HG03457 (cell line): ENCODE results near the gene KDM1B.
"Not testable (repeated sequence)": the region's sequence is repeated elsewhere in the genome, so short reads cannot be mapped to it uniquely, and the experiment has no call there.

Experiments
- ATAC-seq: cut with Tn5 transposase; IDR thresholded peaks from one replicate; pipeline ENCODE4 v1.9.1; 2021; ENCODE audit warnings: moderate number of reproducible peaks; ENCODE audit not compliant: unreplicated experiment

KDM1B gene

DNA sequence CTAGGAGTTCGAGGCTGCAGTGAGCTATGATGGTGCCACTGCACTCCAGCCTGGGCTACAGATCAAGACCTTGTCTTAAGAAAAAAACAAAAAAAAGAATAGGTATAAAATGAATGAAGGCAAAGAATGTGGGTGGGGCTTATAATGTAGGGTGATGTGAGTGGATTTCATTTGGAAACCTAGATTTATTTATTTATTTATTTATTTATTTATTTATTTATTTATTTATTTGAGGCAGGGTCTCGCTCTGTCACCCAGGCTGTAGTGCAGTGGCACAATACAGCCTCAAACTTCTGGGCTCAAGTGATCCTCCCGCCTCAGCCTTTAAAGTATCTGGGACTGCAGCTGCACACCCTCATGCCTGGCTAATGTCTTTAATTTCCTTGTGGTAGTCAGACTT, 3.8 kb upstream of the KDM1B start:
- ATAC-seq = not testable (repeated sequence)

- ATAC-seq = no peak
Measured at GRCh38 chr6:18151801-18152200, 3.4 kb upstream of the KDM1B start.

- ATAC-seq = no peak
Measured at GRCh38 chr6:18153311-18153703, 1.9 kb upstream of the KDM1B start.

- ATAC-seq = peak; percentile 35
Measured at GRCh38 chr6:18154507-18155149, 594 bp upstream of the KDM1B start, which contains the start of gene TPMT. TPMT (minus strand) TSS chr6:18155077; CDS start chr6:18149127, 5,950 bp downstream.

DNA sequence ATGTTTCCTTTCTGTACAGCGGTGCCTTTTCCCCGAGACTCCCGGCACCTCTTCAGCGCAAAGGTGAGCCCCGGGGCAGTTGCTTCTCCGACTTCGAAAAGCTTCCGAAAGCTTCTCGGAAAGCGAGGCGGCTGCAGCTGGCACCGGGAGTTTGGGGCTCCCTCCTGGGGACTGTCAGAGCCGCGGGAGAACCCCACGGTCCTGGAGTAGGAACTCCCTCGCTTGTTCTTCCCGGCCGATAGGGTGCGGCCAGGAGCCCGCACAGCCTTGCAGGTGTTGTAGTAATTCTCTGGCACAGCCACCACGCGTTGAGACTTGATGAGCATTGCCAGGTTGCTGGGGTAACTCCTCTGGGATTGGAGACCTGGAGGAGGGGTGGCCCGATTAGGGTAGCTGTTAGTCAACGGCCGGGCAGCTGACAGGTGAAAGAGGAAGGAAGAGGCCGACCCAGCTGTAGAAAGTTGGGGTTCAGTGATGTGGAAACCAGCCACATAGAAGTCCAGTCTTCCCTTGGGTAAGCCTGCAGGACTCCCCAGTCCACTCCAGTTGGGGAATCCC, 721 bp downstream of the KDM1B start:
- ATAC-seq = peak; percentile 40

- no peak for ATAC-seq
Measured at GRCh38 chr6:18160911-18161310, 5.7 kb downstream of the KDM1B start.

GRCh38 chr6:18161431-18161830, 6.2 kb downstream of the KDM1B start:
- no peak for ATAC-seq

DNA sequence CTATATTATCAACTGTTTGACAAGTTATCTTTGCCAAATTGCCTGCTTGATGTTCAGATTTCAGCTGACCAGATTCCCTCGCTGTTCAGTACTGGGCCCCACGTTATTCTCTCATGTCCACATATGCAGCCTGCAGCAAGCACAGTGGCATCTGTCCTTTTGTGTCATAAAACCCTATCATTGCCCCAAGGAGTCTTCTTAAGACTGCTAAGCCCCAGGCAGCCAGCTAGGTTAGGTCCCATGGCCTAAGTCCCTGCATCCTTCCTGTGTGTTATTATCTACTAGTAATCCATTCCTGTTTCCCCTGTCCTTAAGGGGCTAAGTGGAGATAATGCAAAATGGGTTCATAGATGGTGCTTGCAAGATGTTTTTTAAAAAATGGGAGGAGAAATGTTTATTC, 7.2 kb downstream of the KDM1B start:
- ATAC-seq = no peak

DNA sequence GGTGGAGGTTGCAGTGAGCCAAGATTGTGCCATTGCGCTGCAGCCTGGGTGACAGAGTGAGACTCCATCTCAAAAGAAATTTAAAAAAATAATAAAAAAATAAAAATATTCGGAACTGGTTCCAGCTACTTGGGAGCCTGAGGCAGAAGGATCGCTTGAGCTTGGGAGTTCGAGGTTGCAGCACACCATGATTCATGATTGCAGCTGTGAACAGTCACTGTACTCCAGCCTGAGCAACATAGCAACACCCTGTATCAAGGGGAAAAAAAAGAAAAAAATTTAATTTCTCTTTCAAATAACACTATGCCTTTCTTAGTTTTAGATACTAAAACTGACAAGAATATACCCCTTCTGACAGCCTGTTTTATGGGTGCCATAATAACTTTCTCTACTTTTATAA, 10.5 kb downstream of the KDM1B start:
- ATAC-seq = no peak

GRCh38 chr6:18166312-18167036, 11.3 kb downstream of the KDM1B start:
- no peak for ATAC-seq

- no peak for ATAC-seq
Measured at GRCh38 chr6:18168264-18168663, 13.0 kb downstream of the KDM1B start.

DNA sequence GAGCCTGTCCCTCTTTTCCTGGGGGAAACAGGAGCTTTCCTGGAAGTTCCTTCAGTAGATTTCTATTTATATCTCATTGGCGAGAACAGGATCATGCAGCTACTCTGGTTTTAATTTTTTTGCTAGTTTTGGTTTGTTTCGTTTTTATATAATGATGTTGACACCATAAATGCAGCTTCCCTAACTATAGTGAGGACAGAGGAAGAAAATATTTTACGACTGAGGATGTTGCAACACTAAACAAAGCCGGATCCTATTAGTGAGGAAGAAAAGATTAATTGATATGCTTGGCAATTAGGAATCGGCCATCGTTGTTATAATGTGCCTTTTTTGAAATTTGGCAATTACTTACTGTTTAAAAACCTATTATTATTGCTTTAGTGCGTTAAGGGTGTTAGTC, 16.6 kb downstream of the KDM1B start:
- no peak for ATAC-seq

DNA sequence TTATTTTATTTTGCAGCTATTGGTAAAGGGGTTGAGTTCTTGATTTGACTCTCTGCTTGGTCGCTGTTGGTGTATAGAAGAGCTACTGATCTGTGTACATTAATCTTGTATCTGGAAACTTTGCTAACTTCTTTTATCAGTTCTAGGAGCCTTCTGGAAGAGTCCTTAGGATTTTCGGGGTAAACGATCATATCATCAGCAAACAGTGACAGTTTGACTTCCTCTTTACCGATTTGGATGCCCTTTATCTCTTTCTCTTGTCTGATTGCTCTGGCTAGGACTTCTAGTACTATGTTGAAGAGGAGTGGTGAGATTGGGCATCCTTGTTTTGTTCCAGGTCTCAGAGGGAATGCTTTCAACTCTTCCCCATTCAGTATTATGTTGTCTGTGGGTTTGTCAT, 21.0 kb downstream of the KDM1B start:
- not testable (repeated sequence) for ATAC-seq

- ATAC-seq = no peak
Measured at GRCh38 chr6:18177286-18177965, 22.2 kb downstream of the KDM1B start.

DNA sequence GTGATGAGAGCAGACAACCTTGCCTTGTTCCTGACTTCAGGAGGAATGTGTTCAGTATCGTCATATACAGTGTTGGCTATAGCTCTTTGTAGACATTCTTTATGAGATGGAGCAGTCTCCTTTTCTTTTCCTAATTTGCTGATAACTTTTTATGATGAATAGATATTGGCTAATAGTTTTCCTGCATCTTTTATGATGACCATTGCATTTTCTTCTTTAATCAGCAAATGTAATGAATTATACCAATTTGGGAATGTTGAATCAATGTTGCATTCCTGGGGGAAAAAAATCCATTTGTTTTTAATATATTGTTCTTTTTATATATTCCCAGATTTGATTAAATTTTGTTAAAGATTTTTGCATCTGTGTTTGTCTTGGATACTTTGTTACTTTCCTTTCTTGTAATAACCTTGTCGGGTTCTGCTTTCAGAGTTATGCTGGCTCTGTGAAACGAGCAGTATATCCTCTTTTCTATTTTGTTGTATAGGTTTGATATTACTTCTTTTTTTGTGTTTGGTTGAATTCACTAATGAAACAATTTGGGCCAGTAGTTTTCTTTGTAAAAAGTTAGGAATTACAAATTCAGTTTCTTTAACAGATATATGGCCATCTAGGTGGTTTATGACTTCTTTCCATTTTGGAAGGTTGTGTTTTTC, 23.9 kb downstream of the KDM1B start:
- ATAC-seq = no peak

- no peak for ATAC-seq
Measured at GRCh38 chr6:18179770-18180356, 24.6 kb downstream of the KDM1B start.

- no peak for ATAC-seq
Measured at GRCh38 chr6:18182568-18182967, 27.3 kb downstream of the KDM1B start.

GRCh38 chr6:18183766-18184165, 28.5 kb downstream of the KDM1B start:
- no peak for ATAC-seq

GRCh38 chr6:18185624-18186023, 30.4 kb downstream of the KDM1B start:
- no peak for ATAC-seq

GRCh38 chr6:18186033-18186432, 30.8 kb downstream of the KDM1B start:
- ATAC-seq = no peak
